ENCODE data around the gene EYS. TPM values are rescaled to one million over a fixed set of nuclear protein-coding genes. Genes with fewer than 3 reads are reported as not detected.

The EYS gene
- total RNA-seq, 1 donor from 2014 or later = not detected

DNA sequence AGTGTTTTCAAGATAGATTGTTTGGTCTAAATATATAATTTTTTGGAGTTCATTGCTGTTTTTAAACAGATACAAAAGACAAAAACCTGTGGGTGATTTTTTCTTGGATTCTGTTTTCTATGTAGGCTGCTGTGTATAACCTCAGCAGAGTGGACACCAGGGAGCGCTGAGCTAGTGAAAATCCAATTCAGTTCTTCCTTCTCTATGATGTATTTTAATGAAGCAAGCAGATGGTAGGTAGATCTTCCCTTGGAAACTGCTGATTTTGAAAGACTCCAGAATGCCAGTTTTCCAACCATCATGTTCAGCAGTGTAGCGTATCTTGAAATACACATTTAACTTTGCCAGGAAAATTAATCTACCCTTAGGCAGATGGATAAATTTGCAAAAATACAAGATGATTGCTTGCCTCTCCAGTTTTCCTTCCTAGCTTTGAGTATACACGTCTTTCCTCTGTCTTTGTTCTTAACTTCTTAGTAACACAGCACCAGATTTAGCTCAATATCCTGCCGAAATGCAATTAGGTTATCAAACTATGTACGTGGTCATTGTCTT lies 1893.4 kb downstream of the EYS start:
- no peak for DNase-seq (ENCODE audit: low spot score in 2 of 2)
- TF ChIP-seq, protein P1, sequence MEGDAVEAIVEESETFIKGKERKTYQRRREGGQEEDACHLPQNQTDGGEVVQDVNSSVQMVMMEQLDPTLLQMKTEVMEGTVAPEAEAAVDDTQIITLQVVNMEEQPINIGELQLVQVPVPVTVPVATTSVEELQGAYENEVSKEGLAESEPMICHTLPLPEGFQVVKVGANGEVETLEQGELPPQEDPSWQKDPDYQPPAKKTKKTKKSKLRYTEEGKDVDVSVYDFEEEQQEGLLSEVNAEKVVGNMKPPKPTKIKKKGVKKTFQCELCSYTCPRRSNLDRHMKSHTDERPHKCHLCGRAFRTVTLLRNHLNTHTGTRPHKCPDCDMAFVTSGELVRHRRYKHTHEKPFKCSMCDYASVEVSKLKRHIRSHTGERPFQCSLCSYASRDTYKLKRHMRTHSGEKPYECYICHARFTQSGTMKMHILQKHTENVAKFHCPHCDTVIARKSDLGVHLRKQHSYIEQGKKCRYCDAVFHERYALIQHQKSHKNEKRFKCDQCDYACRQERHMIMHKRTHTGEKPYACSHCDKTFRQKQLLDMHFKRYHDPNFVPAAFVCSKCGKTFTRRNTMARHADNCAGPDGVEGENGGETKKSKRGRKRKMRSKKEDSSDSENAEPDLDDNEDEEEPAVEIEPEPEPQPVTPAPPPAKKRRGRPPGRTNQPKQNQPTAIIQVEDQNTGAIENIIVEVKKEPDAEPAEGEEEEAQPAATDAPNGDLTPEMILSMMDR (IDR thresholded peaks at IDR 0.05) = no peak
- H3K27ac ChIP-seq = no peak overlapping the region
- H3K9me3 ChIP-seq = no peaks in the 10 kb centered on the region
- H3K4me3 ChIP-seq = no peak overlapping the region
- intact Hi-C loops (cut with DNase I) = no loop called here
- H3K4me1 ChIP-seq = no peaks in the 10 kb centered on the region
- H3K36me3 ChIP-seq = no peaks in the 10 kb centered on the region
- H3K27me3 ChIP-seq = no peaks in the 10 kb centered on the region

DNA sequence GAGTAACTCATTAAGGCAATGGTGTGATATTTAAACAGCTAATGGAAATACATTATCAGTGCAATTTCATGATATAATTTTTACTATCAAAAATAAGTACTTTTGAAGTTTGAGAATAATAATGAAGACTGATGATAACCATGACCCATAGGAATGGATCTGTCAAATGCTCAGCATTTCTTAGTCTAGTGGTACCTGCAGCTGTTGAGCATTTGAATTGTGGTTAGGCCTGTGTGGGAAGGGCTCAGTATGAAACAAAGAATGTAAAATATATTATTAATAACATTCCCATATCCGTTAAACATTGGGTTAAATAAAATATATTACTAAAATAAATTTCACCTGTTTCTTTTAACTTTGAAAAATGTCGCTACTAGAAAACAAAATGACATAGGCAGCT lies 1898.5 kb downstream of the EYS start:
- TF ChIP-seq, protein P1 (IDR thresholded peaks at IDR 0.05) = no peak
- Histone ChIP-seq H3K27me3 (no peaks in the 10 kb centered on the region), H3K9me3 (no peaks in the 10 kb centered on the region), H3K4me1 (no peaks in the 10 kb centered on the region), H3K36me3 (no peaks in the 10 kb centered on the region), H3K27ac (no peak overlapping the region), H3K4me3 (no peak overlapping the region)
- DNase-seq (ENCODE audit: low spot score in 2 of 2) = no peak
- intact Hi-C loops (cut with DNase I) = no loop called here

DNA sequence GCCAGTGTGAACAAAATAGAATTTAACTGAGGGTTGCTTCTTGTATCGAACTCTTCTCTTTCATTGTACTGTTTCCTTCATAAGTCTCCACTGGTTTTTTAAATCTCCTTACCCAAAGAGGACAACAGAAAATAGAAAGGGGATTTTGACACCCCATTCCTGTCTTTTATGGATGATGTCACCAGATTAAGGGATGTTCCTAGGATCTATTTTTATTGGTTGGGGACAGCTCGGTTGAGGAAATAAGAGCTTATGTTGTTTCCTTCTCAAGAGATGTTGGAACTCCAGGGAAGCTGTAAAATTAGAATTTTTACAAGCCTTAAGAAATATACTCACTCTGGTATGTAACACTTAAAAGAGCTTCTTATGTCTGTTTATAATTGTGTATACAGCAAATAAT lies 1900.0 kb downstream of the EYS start:
- H3K9me3 ChIP-seq = no peaks in the 10 kb centered on the region

DNA sequence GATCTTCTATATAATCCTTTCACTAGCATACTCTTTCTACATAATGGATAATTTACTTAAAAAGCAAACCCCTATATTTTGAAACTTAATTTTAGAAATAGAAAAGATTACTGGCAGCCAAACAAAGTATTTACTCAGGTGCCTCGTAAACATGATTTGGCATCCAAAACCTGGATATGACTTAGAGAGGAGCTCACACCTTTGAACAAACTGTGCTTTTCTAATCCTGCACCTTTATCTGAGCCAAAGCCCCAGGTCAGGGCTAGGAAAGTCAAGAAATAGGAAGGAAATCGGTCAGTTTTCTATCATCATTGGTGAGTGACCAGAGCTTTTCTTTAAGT lies 1900.5 kb downstream of the EYS start:
- no peak overlapping the region for H3K4me3 ChIP-seq

More for the DNA sequence above, 1900.0 kb downstream of the EYS start:
- TF ChIP-seq, protein P1 (IDR thresholded peaks at IDR 0.05) = no peak
- Histone ChIP-seq H3K4me1 (no peaks in the 10 kb centered on the region), H3K4me3 (no peak overlapping the region), H3K36me3 (no peaks in the 10 kb centered on the region), H3K27me3 (no peaks in the 10 kb centered on the region), H3K27ac (no peak overlapping the region)
- no peak for DNase-seq (ENCODE audit: low spot score in 2 of 2)
- intact Hi-C loops (cut with DNase I) = no loop called here

DNA sequence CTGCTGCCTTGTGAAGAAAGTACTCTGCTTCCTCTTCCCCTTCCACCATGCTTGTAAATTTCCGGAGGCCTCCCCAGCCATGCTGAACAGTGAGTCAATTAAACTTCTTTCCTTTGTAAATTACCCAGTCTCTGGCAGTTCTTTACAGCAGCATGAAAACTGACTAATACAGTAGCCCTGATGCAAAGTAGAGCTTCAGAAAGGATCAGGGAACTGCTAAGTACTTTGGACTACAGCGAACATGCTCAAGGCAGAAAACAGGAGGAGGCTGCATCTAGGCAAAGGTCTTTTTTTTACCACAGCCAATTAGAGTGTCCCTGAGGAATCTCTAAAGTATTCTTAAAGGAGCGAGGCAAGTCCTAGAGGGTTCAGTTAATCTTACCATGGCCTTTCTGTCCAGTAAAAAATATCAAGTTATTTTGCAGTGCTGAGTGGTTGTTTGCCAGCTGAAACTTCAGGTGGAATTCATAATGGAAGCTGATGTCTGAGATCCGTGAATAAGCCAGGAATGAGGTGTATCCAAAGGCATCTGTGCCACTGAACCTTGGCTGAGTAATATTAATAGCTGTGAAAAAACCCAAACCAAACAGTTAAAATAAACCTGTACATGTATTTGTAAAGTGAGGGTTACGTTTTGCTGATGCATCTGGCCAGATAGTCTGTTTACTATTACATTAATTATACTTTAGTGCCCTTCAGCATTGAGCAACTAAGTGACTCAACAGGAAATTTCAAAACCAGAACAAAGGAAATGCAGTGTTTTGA lies 1901.0 kb downstream of the EYS start:
- Histone ChIP-seq H3K36me3 (no peaks in the 10 kb centered on the region), H3K27me3 (no peaks in the 10 kb centered on the region), H3K4me1 (no peaks in the 10 kb centered on the region), H3K4me3 (no peak overlapping the region), H3K27ac (no peak overlapping the region), H3K9me3 (no peaks in the 10 kb centered on the region)
- intact Hi-C loops (cut with DNase I) = no loop called here
- TF ChIP-seq, protein P1 (IDR thresholded peaks at IDR 0.05) = no peak
- DNase-seq (ENCODE audit: low spot score in 2 of 2) = no peak

More for the DNA sequence above, 1900.5 kb downstream of the EYS start:
- Histone ChIP-seq H3K27me3 (no peaks in the 10 kb centered on the region), H3K27ac (no peak overlapping the region), H3K9me3 (no peaks in the 10 kb centered on the region), H3K36me3 (no peaks in the 10 kb centered on the region), H3K4me1 (no peaks in the 10 kb centered on the region)
- TF ChIP-seq, protein P1 (IDR thresholded peaks at IDR 0.05) = no peak
- no peak for DNase-seq (ENCODE audit: low spot score in 2 of 2)
- intact Hi-C loops (cut with DNase I) = no loop called here

Data from ascending aorta (tissue), 2 donors.